Stimulated activated CD8-positive, alpha-beta memory T cell treated with anti-CD3 and anti-CD28 coated beads, Interleukin-15, amount 100 ng/mL, for 4 hours (primary cell): ENCODE measurements around the gene KCNIP3.
A peak's percentile ranks its signal among the peaks of the same experiment; 100 is the strongest.
"Not testable (repeated sequence)": the region's sequence is repeated elsewhere in the genome, so short reads cannot be mapped to it uniquely, and the experiment has no call there.

Source experiments
- DNase-seq, 2 donors: peaks; one replicate each; pipeline ENCODE4 v3.0.0-alpha.2; 2020; ENCODE audit warnings: low read depth in 2 of 2

Gene KCNIP3

DNA sequence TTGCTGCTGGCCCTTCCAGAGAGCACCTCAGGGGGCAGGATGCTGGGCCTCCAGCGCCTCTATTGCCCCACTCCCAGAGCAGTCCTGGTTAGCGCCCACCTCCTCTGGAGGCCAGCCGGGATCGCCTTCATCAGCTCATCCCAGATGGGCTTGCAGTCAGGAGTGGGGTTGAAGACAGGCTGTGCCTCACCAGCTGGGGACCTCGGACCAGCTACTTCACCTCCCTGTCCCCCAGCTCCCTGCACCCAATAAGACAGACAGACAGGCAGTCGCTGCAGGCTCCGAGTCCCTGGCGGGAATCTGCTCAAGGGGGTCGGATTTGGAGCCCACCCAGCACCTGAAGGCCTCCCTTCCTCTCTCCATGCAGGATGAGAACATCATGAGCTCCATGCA lies 86.5 kb downstream of the KCNIP3 start:
- DNase-seq = no peak

DNA sequence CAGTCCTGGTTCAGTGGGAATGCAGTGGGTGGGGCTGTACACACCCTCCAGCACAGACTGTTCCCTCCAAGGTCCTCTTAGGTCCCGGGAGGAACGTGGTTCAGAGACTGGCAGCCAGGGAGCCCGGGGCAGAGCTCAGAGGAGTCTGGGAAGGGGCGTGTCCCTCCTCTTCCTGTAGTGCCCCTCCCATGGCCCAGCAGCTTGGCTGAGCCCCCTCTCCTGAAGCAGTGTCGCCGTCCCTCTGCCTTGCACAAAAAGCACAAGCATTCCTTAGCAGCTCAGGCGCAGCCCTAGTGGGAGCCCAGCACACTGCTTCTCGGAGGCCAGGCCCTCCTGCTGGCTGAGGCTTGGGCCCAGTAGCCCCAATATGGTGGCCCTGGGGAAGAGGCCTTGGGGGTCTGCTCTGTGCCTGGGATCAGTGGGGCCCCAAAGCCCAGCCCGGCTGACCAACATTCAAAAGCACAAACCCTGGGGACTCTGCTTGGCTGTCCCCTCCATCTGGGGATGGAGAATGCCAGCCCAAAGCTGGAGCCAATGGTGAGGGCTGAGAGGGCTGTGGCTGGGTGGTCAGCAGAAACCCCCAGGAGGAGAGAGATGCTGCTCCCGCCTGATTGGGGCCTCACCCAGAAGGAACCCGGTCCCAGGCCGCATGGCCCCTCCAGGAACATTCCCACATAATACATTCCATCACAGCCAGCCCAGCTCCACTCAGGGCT lies 87.9 kb downstream of the KCNIP3 start:
- no peak for DNase-seq

DNA sequence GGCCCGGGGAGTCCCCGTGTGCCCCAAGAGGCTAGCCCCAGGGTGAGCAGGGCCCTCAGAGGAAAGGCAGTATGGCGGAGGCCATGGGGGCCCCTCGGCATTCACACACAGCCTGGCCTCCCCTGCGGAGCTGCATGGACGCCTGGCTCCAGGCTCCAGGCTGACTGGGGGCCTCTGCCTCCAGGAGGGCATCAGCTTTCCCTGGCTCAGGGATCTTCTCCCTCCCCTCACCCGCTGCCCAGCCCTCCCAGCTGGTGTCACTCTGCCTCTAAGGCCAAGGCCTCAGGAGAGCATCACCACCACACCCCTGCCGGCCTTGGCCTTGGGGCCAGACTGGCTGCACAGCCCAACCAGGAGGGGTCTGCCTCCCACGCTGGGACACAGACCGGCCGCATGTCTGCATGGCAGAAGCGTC lies 88.4 kb downstream of the KCNIP3 start:
- no peak for DNase-seq

DNA sequence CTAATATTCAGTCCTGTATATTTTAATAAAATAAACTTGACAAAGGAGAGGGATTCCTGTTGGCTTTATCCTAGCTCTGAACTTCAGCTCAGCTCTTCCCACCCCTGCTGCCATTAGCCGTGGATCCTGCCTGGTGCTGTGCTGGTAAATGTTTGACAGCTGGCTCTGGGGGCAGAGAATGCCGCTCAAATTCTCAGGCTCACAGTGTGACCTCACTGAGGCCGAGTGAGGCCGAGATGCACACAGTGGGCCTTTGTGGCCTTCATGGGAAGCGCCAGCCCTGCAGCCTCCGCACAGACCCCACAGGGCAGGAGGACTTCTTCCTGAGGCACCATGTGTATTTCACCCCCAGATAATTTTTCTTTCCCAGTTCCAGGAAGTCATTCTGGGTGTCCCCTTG lies 88.9 kb downstream of the KCNIP3 start:
- no peak for DNase-seq

DNA sequence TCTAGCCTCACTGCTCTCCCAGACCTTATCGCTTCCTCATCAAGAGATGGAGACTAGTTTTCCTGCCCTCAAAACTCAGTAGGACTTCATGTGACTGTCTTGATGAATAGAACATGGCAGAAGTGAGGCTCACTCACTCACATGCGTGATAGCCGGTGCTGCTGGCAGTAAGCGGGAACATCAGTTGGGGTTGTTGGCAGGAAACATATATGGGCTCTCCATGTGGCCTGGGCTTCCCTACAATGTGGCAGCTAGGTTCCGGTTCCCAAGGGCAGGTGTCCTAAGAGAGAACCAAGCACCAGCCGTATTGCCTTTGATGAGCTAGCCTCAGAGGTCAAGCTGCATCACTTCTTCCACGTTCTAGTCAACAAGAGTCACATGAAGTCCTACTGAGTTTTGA lies 90.2 kb downstream of the KCNIP3 start:
- no peak for DNase-seq

DNA sequence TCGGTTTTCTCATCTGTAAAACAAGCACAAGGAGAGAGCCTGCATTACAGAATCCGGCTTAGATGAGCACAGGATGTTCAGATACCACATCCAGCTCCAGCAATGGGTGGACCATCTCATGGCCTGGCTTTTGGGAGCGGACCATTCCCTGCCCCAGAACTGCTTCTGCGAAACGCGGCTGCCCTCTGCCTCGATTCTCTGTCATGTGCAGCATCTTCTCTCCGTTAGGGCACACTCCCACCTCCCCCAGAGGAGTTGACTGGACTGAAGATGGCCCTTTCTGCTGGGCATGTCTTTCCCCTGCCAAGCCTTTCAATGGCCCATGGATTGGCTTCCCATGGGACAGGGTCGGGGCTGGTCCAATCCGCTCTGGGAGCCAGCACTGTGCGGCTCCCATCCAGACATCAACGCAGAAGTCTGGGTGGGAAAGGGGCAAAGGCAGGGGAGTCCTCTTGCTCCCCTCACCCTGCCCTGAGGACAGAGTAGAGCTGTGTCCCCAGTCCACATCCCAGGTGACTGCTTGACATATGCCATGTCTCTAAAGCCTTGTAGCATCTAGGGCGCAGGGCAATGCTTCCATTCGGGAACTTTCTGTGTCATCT lies 91.0 kb downstream of the KCNIP3 start:
- DNase-seq = no peak

DNA sequence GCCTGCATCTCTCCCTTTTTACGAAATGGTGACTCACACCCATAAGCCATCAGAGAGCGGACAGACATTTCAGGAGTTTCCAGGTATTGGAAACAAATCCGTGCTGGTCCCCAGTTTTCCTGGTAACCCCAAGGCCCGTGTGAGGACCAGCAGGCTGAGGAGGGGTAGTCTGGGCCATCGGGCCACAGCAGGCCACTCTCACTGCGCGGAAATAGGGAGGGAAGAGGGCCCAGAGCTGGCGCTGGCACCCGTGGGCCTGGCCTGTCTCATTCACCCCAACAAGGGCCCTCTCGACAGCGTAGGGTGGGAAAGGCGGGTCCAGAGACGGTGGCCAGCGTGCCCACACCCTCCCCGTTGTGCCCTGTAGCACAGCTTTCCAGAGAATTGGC lies 91.7 kb downstream of the KCNIP3 start:
- no peak for DNase-seq

DNA sequence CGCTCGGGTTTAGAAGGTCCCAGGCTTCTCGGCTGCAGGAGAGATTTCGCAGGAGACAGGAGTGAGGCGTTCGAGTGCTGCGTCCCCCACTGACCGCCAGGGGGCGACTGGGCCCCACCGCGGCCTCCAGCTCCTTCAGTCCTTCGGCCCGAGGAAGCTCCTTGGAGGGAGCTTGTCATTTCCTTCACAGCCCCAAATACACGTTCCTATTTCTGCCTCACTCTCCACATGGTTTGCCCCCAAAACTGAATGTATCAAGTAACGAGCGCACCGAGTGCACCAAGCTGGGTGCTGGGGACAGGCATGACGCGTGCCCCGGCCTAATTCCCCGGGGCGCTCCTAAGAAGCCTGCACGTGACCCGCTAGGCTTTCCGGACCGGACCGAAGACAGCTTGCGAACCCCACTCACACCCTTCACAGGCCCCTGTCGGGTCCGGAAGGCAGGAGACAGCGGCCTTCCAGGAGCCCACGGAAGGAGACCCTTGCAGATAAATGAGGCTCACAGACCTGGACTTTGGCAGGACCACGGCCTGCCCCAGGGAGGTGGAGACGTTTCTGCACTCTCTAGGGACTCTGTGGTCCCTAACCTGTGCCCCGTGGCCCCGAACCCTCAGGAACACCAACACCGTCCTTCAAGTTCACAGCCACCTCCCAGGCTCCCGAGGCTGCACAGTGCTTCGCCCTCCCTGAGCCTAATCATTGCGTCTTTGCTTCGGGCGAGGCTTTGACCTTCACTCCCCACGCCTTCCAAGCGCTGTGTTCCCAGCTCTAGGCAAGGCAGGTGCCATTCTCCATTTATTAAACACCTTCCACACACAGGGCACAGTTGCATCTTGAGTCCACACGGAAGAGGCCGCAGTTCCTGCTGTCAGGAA lies 92.3 kb downstream of the KCNIP3 start:
- no peak for DNase-seq

DNA sequence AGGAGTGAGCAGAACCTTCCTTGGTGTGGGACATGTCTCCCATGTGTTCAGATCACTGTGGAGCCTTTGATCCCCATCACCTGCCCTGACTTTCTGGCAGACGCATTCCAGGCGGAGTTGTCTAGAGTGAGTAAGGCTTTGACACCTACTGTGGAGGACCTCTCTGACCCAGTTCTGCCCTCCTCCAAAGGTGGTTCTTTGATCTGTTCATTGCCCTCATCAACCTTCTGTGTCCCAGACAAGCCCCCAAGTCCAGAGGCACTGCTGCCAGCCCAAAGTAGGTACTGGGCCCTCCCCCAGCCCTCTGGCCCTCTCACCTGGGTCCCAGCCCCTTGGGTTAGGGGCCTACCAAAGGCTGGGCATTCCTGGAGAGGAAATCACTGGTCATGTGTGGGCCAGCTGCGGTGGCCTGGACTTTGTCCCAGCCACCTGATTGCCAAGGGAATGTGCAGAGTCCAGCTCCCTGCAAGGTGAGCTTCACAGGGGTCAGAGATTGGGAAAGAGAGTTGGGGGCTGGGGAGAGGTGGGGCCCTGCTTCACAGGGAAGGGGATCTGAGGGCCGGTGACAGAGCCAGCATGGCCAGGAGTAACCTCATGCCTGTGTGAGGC lies 93.2 kb downstream of the KCNIP3 start:
- DNase-seq = no peak

DNA sequence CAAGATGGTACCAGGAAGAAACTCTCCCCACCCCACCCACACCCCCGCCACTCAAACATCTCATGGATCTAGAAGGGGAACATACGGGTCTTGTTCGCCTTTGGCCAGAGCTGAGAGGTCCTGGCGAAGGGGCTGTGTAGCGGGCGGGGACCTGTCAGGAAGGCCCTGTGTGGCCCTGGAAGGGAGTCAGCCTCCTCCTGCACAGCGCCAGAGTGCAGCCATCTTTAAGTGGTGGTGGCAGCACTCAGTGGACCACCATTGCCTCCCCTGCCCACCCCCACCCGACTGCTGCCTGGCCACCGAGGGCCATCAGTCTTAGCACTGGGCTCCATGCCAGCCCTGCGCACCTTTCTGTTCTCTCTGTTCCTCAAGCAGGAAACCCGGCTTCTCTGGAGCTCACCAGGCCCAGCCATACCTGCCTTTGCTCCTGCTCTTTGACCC lies 93.8 kb downstream of the KCNIP3 start:
- no peak for DNase-seq

DNA sequence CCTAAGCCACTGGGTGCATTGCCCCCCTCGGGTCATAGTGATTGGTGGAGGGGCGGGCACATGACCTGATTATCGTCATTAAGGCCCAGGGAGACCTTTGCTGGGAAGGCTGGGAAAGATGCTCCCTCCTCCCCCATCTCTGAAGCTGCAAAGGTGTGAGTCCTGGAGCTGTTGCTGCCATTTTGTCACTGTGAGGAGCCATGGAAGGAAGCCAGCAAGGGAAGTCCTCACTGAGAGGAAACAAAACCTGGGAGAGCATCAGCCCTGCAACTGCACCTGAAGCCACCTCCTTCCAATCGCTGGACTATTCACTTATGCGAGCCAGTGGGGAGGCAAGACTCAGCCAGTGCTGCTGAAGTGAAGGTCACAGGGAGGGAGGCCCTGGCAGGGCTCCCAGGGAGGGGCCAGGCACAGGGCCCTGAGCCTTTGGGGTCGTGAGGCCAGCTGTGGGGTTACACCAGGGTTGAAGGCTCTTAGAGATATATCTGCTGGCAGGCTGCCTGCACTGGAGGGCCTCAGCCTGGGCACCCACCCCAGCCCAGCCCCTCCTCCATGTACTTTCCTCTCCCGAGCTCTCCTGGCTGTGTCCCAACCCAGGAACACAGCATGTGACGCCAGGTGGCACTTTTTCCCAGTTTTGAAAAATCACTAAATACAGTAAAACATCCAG lies 94.6 kb downstream of the KCNIP3 start:
- DNase-seq = no peak

DNA sequence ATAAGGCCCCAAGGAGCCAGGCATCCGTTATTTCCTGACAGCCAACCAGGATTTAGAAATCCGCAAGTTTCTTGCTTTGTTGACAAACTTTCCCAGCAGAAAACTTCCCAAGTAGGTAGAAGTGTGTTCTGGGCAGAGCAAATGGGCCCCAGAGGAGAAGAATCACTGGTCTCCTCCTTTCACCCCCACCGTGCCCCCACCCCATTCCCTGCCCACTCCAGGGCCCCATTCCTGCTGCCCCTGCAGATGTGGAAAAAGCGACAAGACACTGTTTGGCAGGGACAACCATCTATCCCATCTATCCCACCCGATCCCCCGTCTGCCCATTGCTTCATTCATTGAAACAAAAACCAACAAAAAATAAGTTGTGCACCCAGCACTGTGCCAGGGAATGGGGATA lies 95.2 kb downstream of the KCNIP3 start:
- no peak for DNase-seq

DNA sequence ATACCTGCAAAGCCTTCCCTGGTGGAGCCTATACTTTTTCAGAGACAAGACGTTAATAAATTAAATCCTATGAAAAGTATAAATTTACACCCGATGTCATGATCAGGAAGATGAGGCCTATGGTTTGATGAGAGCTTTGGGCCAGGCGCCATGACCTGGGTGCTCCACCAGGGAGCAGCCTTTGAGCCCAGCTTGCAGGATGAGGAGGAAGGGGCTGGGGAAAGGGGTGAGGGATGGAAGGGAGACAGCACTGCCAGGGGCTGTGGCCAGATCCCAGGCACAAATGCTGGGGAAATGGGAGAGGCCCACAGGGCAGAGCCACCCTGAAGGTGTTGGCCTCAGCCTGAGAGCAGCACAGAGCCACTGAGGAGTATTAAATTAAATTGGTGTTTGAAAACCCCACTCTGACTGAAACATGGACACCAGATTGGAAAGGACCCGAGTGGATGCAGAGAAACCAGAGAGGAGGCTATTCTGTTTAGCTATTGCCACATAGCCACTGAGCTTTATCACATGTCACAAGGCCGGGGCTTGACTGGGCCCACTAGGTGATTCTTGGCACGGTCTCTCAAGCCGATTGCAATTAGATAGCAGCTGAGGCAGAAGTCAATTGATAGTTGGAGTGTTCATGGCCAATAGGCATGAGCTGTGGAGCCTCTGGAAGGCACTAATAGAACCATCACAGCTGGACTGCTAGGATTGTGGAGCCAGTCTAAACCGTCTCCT lies 95.7 kb downstream of the KCNIP3 start:
- DNase-seq = no peak

DNA sequence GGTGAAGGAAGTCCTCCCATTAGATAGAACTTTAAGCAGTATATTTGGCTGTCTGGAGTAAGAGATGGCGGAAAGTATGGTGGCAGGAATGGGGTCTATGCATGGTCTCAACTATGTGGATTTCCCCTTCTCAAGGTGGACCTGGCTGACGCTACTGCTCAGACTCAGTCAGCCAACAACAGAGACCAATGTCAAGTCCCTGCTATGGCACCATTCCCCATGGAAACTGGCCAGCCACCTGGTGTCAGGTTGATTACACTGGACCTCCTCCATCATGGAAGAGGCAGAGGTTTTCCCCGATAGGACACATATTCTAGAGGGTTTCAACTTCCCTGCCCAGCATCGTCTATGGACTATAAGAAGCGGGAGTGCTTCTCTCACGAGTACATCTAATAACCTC lies 96.8 kb downstream of the KCNIP3 start:
- no peak for DNase-seq

DNA sequence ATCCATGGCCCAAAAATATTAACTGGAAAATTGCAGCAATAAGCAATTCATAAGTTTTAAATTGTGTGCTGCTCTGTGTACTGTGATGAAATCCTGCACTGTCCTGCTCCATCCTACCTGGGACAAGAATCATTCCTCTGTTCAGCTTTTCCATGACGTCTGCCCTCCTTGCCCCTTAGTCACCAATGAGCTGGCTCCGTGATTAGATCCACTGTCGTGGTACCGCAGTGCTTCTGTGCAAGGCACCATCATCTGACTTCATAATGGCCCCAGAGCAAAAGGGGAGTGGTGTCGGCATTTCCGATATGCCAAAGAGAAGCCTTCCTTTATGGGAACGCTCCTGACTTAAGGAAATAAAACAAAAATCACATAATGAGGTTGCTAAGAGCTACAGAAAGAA lies 101.9 kb downstream of the KCNIP3 start:
- DNase-seq = no peak

DNA sequence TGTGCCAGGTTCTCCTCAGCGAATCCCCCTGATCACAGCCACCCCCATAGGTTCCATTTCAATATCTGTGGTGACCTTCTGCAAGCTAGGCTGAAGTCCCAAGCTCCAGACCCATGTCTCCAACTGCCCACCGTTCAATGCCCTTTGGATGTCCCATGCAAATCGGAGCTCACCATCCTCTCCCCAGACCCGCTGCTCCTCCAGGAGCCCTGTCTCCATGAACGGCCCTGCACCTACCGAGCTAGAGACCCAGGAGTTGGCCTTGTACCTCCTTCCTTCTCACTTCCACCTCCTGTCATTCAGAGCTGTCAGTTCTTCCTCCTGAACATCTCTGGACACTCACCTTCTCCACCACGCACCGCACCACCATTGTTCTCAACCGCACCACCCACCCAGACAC lies 104.3 kb downstream of the KCNIP3 start:
- DNase-seq = no peak

DNA sequence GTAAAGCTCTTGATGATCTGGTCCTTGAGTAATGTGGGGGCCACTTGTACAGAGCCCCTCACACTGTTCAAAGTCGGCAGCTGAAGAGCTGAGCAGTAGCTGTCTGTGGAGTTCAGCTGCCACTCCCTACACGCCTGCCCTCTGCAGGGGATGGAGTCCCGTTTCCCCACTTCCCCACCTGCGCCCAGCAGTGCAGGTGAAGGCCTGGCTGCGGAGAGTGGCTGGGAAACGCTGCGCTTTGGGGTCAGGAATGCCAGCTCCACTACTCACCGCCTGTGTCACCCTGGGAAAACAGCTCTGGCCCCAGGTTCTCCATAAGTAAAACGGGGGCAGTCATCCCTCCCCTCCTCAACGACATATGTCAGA lies 104.8 kb downstream of the KCNIP3 start:
- not testable (repeated sequence) for DNase-seq

DNA sequence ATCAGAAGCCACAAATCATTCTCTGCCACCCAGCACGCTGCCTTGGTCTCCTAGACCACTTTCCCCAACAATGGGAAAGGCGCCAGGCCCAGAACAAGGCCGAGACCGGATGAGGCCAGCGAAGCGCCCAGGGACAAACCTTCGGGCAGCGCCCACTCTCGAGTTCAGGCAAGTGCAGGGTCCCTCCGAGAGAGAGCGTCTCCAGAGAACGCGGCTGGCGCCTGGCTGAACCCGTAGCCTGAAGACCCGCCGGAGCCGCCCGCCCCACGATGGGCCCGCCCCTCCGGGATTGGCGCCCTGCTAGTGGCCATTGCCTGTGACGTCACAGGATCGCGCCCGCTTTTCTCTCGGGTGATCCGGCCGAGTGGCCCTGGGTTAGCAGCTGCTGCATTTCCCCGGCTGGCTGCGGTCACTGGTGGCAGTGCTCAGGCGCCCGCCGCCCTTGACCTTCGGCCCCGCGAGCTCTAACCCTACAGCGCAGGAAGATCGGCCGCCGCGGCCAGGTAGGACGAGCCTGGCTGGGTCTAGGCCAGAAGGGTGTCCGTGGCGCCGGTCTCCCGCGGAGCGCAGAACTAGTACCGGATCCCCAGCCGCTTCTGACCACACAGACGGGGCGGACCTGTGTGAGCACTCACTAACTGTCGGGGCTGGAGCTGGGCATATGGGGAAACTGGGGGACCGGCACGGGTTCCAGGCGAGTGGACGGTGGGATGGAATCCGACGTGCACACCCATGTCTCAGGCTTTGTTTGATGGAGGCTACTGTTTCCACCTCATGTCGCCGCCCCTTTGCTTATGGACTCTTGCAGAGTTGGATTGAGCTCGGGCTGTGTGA lies 105.4 kb downstream of the KCNIP3 start, which contains the start of gene FAHD2A:
FAHD2A (plus strand) TSS at position 339 of the 834 bp plus-strand sequence. CDS start 2,851 bp downstream, outside the sequence.
- DNase-seq = peak; percentile 86 to 91

DNA sequence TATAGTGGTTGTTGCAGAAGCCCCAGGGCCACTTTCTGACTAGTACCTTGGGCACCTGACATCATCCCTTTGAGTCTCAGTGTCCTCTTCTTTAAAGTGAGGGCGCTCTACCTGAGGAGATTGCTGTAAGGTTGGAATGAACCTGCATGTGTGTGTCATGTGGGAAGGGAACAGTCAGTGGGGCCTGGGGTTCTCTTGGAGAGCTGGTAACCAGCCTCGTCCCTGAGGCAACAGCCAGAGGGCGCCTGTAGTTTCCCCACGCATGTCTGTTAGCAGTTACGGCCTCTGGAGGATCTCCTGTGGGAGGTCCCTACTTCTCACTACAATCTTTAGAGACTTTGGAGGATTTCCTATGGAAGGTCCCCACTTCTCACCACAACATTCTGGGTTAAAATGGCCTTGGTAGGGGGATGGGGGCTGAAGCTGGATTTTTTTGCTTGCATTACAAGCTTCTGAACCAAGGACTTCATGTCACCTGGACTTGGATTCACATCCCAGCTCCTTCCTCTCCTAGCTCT lies 106.1 kb downstream of the KCNIP3 start:
- DNase-seq = not testable (repeated sequence)

DNA sequence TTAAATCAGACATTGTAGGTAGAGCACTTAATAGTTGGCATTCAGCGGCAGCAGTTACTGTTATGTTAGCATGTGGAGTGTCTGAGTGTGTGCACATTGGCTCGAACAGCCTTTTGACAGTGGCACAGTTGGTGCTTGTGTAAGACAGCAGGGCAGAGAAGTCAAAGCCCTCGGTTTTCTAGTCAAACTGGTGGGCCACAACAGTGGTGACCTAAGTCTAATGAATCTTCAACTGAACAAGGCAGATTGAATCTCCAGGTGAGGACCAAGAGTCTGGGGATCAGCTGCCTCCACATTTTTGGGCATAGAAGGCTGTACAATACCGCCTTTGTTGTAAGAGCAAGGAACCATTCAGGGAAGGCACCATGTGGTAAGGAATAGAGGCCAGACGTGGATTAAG lies 106.7 kb downstream of the KCNIP3 start:
- DNase-seq = not testable (repeated sequence)
